ENCODE measurements around the gene GALNT6. TPM values are rescaled to one million over a fixed set of nuclear protein-coding genes. Genes with fewer than 3 reads are reported as not detected.

Gene GALNT6
- total RNA-seq, 3 donors from 2014 or later (not counting 1 experiment from before 2014, with no cell fraction given) = 19.3 to 38.5 (median 33.9) TPM

- peaks cover under 1% of the 10 kb centered on the region for H3K4me1 ChIP-seq (ENCODE audit: control insufficient read depth, insufficient read depth, low read length)
- TF ChIP-seq, protein P1, sequence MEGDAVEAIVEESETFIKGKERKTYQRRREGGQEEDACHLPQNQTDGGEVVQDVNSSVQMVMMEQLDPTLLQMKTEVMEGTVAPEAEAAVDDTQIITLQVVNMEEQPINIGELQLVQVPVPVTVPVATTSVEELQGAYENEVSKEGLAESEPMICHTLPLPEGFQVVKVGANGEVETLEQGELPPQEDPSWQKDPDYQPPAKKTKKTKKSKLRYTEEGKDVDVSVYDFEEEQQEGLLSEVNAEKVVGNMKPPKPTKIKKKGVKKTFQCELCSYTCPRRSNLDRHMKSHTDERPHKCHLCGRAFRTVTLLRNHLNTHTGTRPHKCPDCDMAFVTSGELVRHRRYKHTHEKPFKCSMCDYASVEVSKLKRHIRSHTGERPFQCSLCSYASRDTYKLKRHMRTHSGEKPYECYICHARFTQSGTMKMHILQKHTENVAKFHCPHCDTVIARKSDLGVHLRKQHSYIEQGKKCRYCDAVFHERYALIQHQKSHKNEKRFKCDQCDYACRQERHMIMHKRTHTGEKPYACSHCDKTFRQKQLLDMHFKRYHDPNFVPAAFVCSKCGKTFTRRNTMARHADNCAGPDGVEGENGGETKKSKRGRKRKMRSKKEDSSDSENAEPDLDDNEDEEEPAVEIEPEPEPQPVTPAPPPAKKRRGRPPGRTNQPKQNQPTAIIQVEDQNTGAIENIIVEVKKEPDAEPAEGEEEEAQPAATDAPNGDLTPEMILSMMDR (IDR thresholded peaks at IDR 0.05) = no peak
- no peak overlapping the region for H3K4me3 Mint-ChIP-seq
- no peak overlapping the region for H3K27ac ChIP-seq (ENCODE audit: low read length)
- H3K4me1 Mint-ChIP-seq = peaks cover 5 to 10% of the 10 kb centered on the region in 2 donors
- no peak overlapping the region for H3K4me3 ChIP-seq (ENCODE audit: low read length)
- ATAC-seq (no peak), DNase-seq (no peak)
- H3K27me3 Mint-ChIP-seq (ENCODE audit: low read depth in 2 of 2) = no peaks in the 10 kb centered on the region
- H3K27ac Mint-ChIP-seq = no peak overlapping the region
- no peaks in the 10 kb centered on the region for H3K9me3 ChIP-seq (ENCODE audit: control insufficient read depth, insufficient read depth, low read length)
- no peaks in the 10 kb centered on the region for H3K27me3 ChIP-seq (ENCODE audit: control insufficient read depth, insufficient read depth, low read length)
- H3K36me3 Mint-ChIP-seq = no peaks in the 10 kb centered on the region
- WGBS (ENCODE audit: insufficient coverage) = 80% methylated on average over 4 of the region's 4 CpGs
- H3K36me3 ChIP-seq (ENCODE audit: control insufficient read depth, insufficient read depth, low read length) = no peaks in the 10 kb centered on the region
- intact Hi-C loops (cut with micrococcal nuclease) = no loop called here
- no peaks in the 10 kb centered on the region for H3K9me3 Mint-ChIP-seq
Measured at GRCh38 chr12:51334764-51335163, 56.4 kb downstream of the GALNT6 start.

GRCh38 chr12:51333536-51333935, 57.7 kb downstream of the GALNT6 start:
- Histone ChIP-seq H3K36me3 (ENCODE audit: control insufficient read depth, insufficient read depth, low read length) (no peaks in the 10 kb centered on the region), H3K9me3 (ENCODE audit: control insufficient read depth, insufficient read depth, low read length) (no peaks in the 10 kb centered on the region), H3K27me3 (ENCODE audit: control insufficient read depth, insufficient read depth, low read length) (no peaks in the 10 kb centered on the region), H3K27ac (ENCODE audit: low read length) (no peak overlapping the region), H3K4me3 (ENCODE audit: low read length) (no peak overlapping the region), H3K4me1 (ENCODE audit: control insufficient read depth, insufficient read depth, low read length) (peaks cover 13% of the 10 kb centered on the region)
- DNase-seq (no peak), ATAC-seq (no peak)
- H3K27ac Mint-ChIP-seq = no peak overlapping the region
- no peak overlapping the region for H3K4me3 Mint-ChIP-seq
- intact Hi-C loops (cut with micrococcal nuclease) = no loop called here
- peaks cover 15 to 19% of the 10 kb centered on the region in 2 donors for H3K4me1 Mint-ChIP-seq
- TF ChIP-seq, protein P1 (IDR thresholded peaks at IDR 0.05) = no peak
- 78% methylated on average over 5 of the region's 6 CpGs for WGBS (ENCODE audit: insufficient coverage)
- no peaks in the 10 kb centered on the region for H3K36me3 Mint-ChIP-seq
- H3K9me3 Mint-ChIP-seq = no peaks in the 10 kb centered on the region
- no peaks in the 10 kb centered on the region for H3K27me3 Mint-ChIP-seq (ENCODE audit: low read depth in 2 of 2)

GRCh38 chr12:51330186-51330585, 61.0 kb downstream of the GALNT6 start:
- peaks cover 45% of the 10 kb centered on the region for H3K4me1 ChIP-seq (ENCODE audit: control insufficient read depth, insufficient read depth, low read length)
- H3K4me3 Mint-ChIP-seq = peak overlapping the region; percentile 67
- intact Hi-C loops (cut with micrococcal nuclease) = no loop called here
- ATAC-seq (no peak), DNase-seq (no peak)
- peaks cover 40 to 41% of the 10 kb centered on the region in 2 donors for H3K4me1 Mint-ChIP-seq
- H3K27ac Mint-ChIP-seq = peak overlapping the region; percentile 81 to 90
- H3K4me3 ChIP-seq (ENCODE audit: low read length) = no peak overlapping the region
- TF ChIP-seq, protein P1 (IDR thresholded peaks at IDR 0.05) = no peak
- peak overlapping the region; percentile 55 for H3K27ac ChIP-seq (ENCODE audit: low read length)
- H3K36me3 Mint-ChIP-seq = no peaks in the 10 kb centered on the region
- H3K27me3 Mint-ChIP-seq (ENCODE audit: low read depth in 2 of 2) = no peaks in the 10 kb centered on the region
- no peaks in the 10 kb centered on the region for H3K27me3 ChIP-seq (ENCODE audit: control insufficient read depth, insufficient read depth, low read length)
- no peaks in the 10 kb centered on the region for H3K9me3 ChIP-seq (ENCODE audit: control insufficient read depth, insufficient read depth, low read length)
- no peaks in the 10 kb centered on the region for H3K36me3 ChIP-seq (ENCODE audit: control insufficient read depth, insufficient read depth, low read length)
- no peaks in the 10 kb centered on the region for H3K9me3 Mint-ChIP-seq

GRCh38 chr12:51329742-51330141, 61.5 kb downstream of the GALNT6 start:
- Mint-ChIP-seq H3K27ac (peak overlapping the region; percentile 81 to 90), H3K36me3 (no peaks in the 10 kb centered on the region), H3K27me3 (ENCODE audit: low read depth in 2 of 2) (no peaks in the 10 kb centered on the region), H3K4me1 (peaks cover 44 to 46% of the 10 kb centered on the region in 2 donors), H3K4me3 (peak overlapping the region; percentile 67), H3K9me3 (no peaks in the 10 kb centered on the region)
- peaks cover 48% of the 10 kb centered on the region for H3K4me1 ChIP-seq (ENCODE audit: control insufficient read depth, insufficient read depth, low read length)
- intact Hi-C loops (cut with micrococcal nuclease) = loop anchor here (5.0 kb wide), 1 partner anchor 62 kb away; no protein-coding TSS in a partner anchor
- peak overlapping the region; percentile 55 for H3K27ac ChIP-seq (ENCODE audit: low read length)
- TF ChIP-seq, protein P1 (IDR thresholded peaks at IDR 0.05) = no peak
- H3K4me3 ChIP-seq (ENCODE audit: low read length) = no peak overlapping the region
- peak in 1 of 2 donors; percentile 42 for DNase-seq
- H3K9me3 ChIP-seq (ENCODE audit: control insufficient read depth, insufficient read depth, low read length) = no peaks in the 10 kb centered on the region
- WGBS (ENCODE audit: insufficient coverage) = 15% methylated on average over 5 of the region's 5 CpGs
- no peaks in the 10 kb centered on the region for H3K36me3 ChIP-seq (ENCODE audit: control insufficient read depth, insufficient read depth, low read length)
- peak in 1 of 3 donors; percentile 45 for ATAC-seq
- no peaks in the 10 kb centered on the region for H3K27me3 ChIP-seq (ENCODE audit: control insufficient read depth, insufficient read depth, low read length)

Data from natural killer cell (primary cell).